ENCODE data around the gene CMTR2. TPM values are rescaled to one million over a fixed set of nuclear protein-coding genes. Genes with fewer than 3 reads are reported as not detected.

Gene CMTR2
- total and polyA plus RNA-seq, 2 of the 4 experiments (the other 2 are of a cell fraction) = 10.6 to 21.9 TPM

DNA sequence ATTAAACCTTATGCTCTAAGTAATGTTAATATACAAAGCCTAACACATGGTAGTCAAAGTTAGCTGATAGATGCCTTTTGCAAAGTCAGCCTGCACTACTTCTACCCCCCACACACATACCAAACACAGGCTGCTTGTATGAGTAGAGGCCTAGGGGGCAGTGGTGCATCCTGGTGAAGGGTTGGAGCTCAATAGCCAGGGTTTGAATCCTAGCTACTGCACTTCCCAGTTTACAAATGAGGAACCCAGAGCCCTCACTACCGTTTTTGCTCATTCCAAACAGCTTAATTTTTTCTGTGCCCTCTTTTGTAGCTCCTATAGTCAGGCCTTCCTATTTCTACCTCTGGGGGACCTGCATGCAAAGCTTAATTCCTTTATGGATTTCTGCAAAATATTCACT is 39.8 kb downstream of the CMTR2 start:
- TF ChIP-seq CTCF (conservative IDR thresholded peaks at IDR 0.05; ENCODE audit: low read depth, low read length) (0 out of 2 replicates have a peak, but pooled peaks have one; percentile 3), MXI1 (IDR thresholded peaks at IDR 0.05; ENCODE audit: borderline replicate concordance, low read depth, low read length) (no peak)
- Histone ChIP-seq H4K5ac (ENCODE audit: low read depth, low read length) (no peak overlapping the region), H3K23ac (ENCODE audit: low read depth, low read length) (no peak overlapping the region), H2AFZ (replicated peaks; ENCODE audit: low read length, poor library complexity) (no peak overlapping the region), H3K27me3 (ENCODE audit: control insufficient read depth, insufficient read depth, low read length) (no peaks in the 10 kb centered on the region), H3K79me1 (ENCODE audit: low read depth in 1 of 2, low read length in 2 of 2) (no peaks in the 10 kb centered on the region), H2AK9ac (replicated peaks; ENCODE audit: low read depth, low read length, poor library complexity) (no peak overlapping the region), H3K14ac (replicated peaks; ENCODE audit: low read depth, low read length) (no peak overlapping the region), H2BK15ac (ENCODE audit: low read depth, low read length) (no peak overlapping the region), H3K56ac (ENCODE audit: extremely low read depth, insufficient read depth, low read length) (no peak overlapping the region), H3K4me2 (ENCODE audit: low read depth, low read length) (no peak overlapping the region), H2BK120ac (ENCODE audit: low read depth, low read length) (no peak overlapping the region), H2BK20ac (ENCODE audit: low read depth, low read length) (no peak overlapping the region), H3K4me3 (ENCODE audit: insufficient read depth, low read depth, low read length) (no peak overlapping the region), H3K9me1 (ENCODE audit: insufficient read depth, low read length) (no peaks in the 10 kb centered on the region), H3K9ac (ENCODE audit: low read depth, low read length) (no peak overlapping the region), H3K4me1 (ENCODE audit: control insufficient read depth, insufficient read depth, low read length) (no peaks in the 10 kb centered on the region), H3K36me3 (ENCODE audit: control insufficient read depth, insufficient read depth, low read length) (no peaks in the 10 kb centered on the region), H3K9me3 (ENCODE audit: control insufficient read depth, insufficient read depth, low read length) (no peaks in the 10 kb centered on the region), H4K20me1 (ENCODE audit: insufficient read depth, low read length) (no peaks in the 10 kb centered on the region), H3K27ac (ENCODE audit: insufficient read depth, low read length) (no peak overlapping the region), H4K91ac (ENCODE audit: insufficient read depth, low read depth, low read length) (no peak overlapping the region), H3K18ac (ENCODE audit: low read depth, low read length) (no peak overlapping the region), H2BK5ac (ENCODE audit: low read depth, low read length, poor library complexity, severe bottlenecking) (no peak overlapping the region), H3K4ac (ENCODE audit: low read depth, low read length) (no peak overlapping the region), H2AK5ac (ENCODE audit: low read depth, low read length) (no peak overlapping the region), H4K8ac (ENCODE audit: low read depth in 2 of 2, low read length in 2 of 2) (no peak overlapping the region)
- CTCF ChIA-PET = no interaction called here
- intact Hi-C loops (cut with micrococcal nuclease) (no loop called here), dilution Hi-C loops (cut with HindIII; ENCODE audit: low sequenced_read_pairs, unreplicated experiment) (no loop called here), in situ Hi-C loops (cut with MboI; ENCODE audit: low sequenced_read_pairs) (no loop called here)
- 0% methylated on average over 1 of the region's 1 CpG; no CpG with 5 or more reads in 1 of the 2 experiments for WGBS, 2 experiments (ENCODE audit: extremely low coverage in 2 of 2, insufficient read length in 1 of 2)
- ATAC-seq (ENCODE audit: low read depth) = no peak
- BruUV-seq (replicated peaks) = no TSS peak
- DNase-seq = no peak
- POLR2A ChIA-PET (ENCODE audit: unreplicated experiment) = no interaction called here
